Activated CD4-positive, alpha-beta T cell treated with anti-CD3 and anti-CD28 coated beads, Interleukin-2, Interleukin-6, amounts not matched to agents 100 ng/mL and 50 ng/mL, durations not matched to agents 16 hours and 8 hours (primary cell): ENCODE data around the gene MPHOSPH6.
A peak's percentile ranks its signal among the peaks of the same experiment; 100 is the strongest.
"Not testable (repeated sequence)": the region's sequence is repeated elsewhere in the genome, so short reads cannot be mapped to it uniquely, and the experiment has no call there.

Experiments used
- DNase-seq: peaks from one replicate; pipeline ENCODE4 v3.0.0-alpha.2; 2020

Gene MPHOSPH6

DNA sequence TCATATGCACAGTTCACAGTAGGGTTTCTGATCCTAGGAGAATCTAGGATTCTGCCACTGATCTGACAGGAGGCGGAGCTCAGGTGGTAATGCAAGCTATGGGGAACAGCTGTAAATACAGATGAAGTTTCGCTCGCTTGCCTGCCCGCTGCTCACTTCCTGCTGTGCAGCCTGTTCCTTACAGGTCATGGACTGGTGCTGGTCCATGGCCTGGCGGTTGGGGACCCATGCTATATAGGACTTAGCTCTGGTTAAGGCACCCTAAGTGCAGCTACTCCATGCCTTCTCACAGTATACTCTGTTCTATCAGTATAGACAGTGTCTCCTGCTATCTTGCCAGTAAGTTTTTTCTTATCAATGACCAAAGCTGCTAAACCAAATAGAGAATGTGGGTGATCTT lies 2.4 kb downstream of the MPHOSPH6 start:
- no peak for DNase-seq

- no peak for DNase-seq
Observed at GRCh38 chr16:82160226-82160625, 9.8 kb downstream of the MPHOSPH6 start.

DNA sequence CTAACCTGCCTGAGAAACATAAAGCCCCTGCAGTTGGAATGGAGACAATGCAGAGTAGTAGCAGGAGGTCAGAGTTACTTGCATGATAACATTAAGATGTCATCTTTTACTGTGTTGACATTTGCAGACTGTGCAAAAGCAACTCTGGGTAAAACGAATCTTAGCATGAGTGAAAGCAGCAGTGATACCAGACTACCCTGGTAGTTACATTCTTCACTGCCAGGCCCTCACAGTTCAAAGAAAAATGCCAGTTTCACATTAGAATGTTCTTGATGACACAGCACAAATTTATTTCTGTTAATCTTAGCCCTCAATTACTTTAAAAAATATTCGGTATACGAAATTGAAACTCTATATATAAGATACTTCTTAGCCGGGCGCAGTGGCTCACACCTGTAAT lies 12.2 kb downstream of the MPHOSPH6 start:
- no peak for DNase-seq

DNA sequence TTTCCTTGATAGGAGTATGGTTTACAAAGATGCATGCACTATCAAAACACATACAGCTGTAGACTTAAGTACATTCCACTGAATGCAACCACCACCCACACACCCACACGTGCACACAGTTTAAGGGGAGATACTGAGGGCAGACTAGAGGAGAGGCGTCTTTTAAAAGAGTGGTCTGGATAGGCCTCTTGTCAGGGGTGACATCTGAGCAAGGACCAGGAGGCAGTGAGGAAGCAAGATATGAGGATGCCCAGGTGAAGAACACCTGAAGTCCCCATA lies 12.6 kb downstream of the MPHOSPH6 start:
- DNase-seq = no peak

DNA sequence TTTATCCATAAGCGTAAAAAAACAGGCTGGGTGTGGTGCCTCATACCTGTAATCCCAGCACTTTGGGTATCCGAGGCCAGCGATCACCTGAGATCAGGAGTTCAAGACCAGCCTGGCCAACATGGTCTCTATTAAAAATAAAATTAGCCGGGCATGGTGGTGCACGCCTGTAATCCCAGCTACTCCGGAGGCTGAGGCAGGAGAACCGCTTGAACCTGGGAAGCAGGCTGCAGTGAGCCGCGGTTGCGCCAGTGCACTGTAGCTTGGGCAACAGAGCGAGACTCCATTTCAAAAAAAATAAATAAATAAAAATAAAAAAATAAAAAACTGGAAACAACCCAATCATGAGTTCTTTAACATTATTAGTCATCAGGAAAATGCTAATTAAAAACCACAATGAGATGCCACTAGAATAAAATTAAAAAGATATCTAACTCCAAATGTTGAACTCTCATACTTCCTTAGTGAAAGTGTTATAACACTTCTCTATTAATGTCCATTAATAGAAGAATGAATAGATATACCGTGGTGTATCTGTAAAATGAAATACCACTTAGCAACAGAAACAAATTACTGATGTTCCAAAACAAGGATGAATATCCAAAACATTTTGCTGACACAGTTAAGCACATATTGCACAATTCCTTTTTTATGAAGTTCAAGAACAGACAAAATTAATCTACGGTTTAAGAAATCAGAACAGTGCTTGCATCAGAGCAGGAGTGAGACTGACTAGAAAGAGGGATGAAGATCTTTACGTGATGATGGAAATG lies 13.1 kb downstream of the MPHOSPH6 start:
- DNase-seq = no peak

- DNase-seq = no peak
Observed at GRCh38 chr16:82152641-82153112, 17.3 kb downstream of the MPHOSPH6 start.

DNA sequence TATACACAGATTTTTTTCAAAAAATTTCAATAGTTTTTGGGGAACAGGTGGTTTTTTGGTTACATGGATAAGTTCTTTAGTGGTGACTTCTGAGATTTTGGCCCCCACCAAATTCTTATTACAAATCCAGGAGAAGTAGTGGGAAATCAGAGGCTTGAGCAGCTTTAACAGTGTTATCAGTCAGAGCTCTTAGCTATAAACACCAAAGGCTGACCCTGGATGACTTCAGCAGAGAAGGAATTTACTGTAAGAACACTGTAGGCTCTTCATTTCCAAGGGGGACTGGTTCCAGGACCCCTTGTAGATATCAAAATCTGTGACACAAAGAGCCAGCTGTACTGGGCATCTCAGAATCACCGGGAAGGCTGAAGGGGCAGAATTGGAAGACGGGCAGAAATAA lies 17.8 kb downstream of the MPHOSPH6 start:
- DNase-seq = no peak

DNA sequence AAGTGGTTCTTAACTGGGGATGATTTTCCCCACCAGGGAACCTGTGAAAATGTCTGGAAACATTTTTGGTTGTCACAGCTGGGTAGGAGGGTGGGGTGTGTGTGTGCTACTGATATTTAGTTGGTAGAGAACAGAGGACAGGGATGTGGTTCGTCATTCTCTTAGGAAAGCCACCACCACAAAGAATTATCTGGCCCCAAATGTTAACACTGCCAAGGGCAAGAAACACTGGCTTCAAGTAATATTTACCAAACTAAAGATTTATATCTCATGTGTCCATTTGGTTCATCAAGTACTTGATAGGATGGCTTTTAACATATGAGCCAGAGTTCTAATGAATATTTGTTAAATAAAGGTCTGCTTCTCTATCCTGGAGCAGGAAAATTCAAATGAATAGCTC lies 19.5 kb downstream of the MPHOSPH6 start:
- no peak for DNase-seq

DNA sequence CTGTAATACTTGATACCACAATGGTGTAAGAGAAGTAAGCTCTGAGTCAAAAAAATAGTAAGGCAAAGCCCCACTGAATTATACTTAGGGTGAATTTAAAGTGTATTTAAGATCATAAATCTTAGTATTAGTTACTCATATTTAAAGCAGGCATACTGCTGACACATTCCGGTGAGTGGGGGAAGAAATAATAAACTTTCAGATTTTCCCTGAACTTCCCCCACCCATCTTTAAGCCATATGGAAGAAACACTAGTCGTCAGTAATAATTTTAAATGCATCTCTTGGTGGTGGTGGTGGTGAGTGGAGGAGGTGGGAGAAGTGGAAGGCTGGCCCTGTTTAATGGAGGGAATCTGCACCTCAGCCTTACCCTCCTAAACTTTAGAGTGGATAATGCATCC lies 20.5 kb downstream of the MPHOSPH6 start:
- no peak for DNase-seq

DNA sequence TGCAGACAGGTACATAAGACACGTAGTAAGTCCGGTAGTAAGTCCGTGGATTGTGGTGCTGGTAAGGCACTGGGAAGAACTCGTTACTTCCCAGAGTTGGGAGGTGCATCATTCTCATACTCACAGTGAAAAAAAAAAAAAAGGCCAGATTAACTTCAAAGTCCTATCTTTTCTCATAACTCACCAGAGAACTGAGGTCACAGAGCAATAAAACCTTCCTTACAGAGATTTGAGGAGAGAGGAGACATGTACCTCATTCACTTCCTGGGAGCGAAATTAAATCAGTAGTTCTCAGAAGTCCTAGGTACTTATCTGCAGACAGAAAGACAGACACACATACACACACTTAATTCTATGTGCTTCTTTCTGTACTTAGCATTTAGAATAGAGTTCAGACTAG lies 22.5 kb downstream of the MPHOSPH6 start:
- DNase-seq = no peak

GRCh38 chr16:82146957-82147356 lies 23.1 kb downstream of the MPHOSPH6 start:
- no peak for DNase-seq

GRCh38 chr16:82146556-82146955 lies 23.5 kb downstream of the MPHOSPH6 start:
- no peak for DNase-seq

DNA sequence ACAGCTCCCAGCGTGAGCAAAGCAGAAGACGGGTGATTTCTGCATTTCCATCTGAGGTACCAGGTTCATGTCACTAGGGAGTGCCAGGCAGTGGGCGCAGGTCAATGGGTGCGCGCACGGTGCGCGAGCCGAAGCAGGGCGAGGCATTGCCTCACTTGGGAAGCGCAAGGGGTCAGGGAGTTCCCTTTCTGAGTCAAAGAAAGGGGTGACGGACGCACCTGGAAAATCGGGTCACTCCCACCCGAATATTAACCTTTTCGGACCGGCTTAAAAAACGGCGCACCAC lies 30.8 kb downstream of the MPHOSPH6 start:
- DNase-seq = not testable (repeated sequence)

DNA sequence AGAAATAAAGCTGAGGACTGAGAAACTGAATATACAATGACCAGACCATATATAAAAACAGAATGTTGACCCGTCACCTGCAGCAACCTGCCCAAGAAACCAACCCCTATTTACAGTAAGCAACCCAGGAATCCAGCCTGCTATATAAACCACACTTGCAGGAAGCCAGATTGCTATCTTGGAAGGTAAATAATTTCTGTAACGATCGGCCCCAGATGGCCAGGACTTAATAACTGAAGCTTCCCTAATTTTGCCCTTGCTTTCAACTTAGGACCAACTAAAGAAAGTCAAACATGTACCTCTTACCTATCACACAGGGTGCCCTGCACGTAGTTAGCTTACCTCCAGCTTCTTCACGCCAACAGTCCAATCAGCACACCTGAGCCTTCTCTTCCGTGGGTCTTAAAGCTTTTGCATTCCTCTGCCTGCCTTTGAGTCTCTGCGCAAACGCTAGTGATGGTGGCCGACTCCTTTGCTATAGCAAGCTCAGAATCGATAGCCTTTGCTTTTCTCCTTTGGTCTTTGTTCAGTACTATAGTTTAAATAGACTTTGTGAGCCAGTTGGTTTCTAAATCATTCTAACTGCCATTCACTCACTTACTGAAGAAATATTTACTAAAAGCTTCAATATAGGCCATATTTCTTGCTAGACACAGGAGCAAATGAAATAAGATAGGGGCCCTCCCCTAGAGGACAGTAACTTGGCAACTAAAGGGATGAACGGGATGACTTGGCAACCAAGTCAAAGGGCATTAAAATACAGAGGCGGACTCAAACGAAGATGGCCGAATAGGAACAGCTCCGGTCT lies 31.3 kb downstream of the MPHOSPH6 start:
- DNase-seq = no peak

GRCh38 chr16:82137822-82138167 lies 32.2 kb downstream of the MPHOSPH6 start:
- no peak for DNase-seq

GRCh38 chr16:82136956-82137821 lies 32.8 kb downstream of the MPHOSPH6 start:
- no peak for DNase-seq

DNA sequence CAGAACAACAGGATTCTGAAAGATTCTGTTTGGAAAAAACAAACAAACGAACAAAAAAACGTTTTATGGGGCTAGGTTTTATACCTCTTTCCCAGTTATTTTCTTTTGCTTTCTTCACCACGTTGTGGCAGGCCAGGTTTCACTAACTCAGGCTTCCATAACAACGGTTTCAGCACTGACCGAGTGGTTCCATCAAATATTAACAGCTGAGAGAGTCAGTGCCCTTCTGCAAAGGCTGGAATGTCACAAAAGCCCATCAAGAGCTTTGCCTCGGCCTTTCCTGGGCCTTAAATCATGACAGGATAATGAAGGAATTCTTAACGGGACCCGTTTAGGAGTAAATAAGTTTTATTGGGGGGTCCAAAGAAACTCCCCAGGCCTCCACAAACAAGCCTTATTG lies 34.2 kb downstream of the MPHOSPH6 start:
- DNase-seq = no peak

DNA sequence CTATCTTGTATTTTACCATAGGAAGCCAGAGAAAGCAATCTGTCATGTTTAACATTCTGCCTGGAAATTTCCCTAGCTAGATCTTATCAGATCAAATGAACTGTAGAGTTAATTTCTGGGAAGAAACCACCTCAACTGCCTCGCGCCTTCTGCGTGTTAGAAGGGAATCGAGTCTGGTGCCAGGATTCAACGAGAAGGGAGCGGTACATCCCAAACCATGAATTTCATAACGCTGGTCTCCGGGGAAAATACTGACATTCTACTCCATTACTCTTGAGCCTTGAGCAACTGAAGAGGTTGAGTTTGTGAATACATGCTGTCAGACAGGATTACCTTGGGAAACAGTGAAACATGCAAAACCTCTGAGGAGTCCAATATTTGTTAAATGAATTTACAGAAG lies 35.2 kb downstream of the MPHOSPH6 start:
- no peak for DNase-seq

GRCh38 chr16:82133798-82134197 lies 36.2 kb downstream of the MPHOSPH6 start:
- DNase-seq = peak; percentile 55

DNA sequence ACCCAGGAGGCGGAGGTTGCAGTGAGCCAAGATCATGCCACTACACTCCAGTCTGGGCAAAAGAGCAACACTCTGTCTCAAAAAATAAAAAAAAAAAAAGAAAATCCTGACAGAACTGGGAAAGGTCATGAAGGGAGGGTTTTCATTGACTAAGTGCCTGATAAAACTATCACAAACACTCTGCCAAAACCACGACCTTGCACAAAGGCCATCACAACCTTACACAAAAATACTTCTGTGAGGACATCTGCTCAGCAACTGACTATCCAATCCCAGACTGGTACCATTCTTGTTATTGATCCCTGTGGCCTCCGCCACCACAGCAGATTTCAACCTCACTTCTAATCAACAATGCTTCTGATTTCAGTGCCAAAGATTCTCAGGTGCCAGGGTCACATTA lies 40.1 kb downstream of the MPHOSPH6 start:
- no peak for DNase-seq

DNA sequence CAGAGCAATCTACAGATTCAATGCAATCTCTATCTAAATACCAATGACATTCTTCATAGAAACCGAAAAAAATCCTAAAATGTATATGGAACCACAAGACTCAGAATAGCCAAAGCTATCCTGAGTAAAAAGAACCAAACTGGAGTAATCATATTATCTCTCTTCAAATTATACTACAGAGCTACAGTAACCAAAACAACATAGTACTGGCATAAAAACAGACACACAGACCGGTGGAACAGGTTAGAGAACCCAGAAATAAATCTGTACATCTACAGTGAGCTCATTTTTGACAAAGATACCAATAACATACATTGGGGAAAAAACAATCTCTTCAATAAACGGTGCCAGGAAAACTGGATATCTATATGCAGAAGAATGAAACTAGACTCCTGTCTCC lies 45.4 kb downstream of the MPHOSPH6 start:
- no peak for DNase-seq

DNA sequence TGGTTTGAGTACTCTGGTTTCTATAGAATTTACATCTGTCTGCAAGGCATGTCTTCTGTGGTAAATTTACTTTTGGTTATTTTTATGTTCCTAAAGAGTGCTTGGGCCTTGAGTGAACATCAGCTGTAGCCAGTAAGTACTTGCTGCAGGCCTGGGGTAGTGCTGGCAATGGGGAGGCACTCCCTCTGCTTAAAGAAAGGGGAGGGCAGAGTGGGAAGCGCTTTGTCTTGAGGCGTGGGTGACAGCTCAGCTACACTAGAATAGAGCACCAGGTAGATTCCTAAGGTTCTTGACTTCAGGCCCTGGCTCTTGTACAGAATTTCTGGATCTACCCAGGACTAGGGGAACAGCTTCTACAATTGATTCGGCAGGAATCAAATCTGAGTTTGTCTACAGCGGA lies 50.6 kb downstream of the MPHOSPH6 start:
- no peak for DNase-seq

- no peak for DNase-seq
Observed at GRCh38 chr16:82118749-82119148, 51.3 kb downstream of the MPHOSPH6 start.

DNA sequence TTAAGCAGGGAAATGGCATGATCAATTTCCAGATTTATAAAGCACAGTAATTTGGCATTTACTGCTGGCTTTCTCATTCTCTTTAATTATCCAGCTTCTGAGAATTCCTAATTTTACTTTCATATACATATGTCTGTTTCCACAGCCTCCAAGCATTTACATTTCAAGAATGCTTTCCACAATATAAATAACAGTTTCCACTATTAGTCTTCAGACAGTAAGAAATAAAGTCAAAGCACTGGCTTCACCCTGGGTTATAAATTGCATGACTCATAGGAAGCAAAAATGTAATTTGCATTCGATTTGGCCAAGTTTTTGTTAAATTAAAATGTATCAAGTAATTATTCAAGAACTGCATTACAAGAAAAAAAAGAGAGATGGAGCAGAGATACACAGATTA lies 53.5 kb downstream of the MPHOSPH6 start:
- no peak for DNase-seq
